Sigmoid colon (tissue), 4 donors: ENCODE measurements around the gene SPTBN1.

Source experiments
- CTCF ChIP-seq, 4 experiments: fragments of 450-650 bp in 3 of 4; fragments of 200-600 bp in 1 of 4; IDR thresholded peaks; one replicate each; pipeline ENCODE4 v1.5.1; 2016 to 2019; ENCODE audit warnings: antibody characterized with exemption in 4 of 4, mild to moderate bottlenecking in 3 of 4, moderate library complexity in 2 of 4
- EP300 ChIP-seq, 4 donors: sonication (generic); formaldehyde crosslinking; IDR thresholded peaks; one replicate each; pipeline ENCODE4 v1.6.1; 2017; ENCODE audit warnings: antibody characterized with exemption in 4 of 4
- POLR2A ChIP-seq, 2 donors: fragments of 450-650 bp; IDR thresholded peaks; one replicate each; pipeline ENCODE4 v1.6.1; 2016; ENCODE audit warnings: antibody characterized with exemption in 2 of 2, mild to moderate bottlenecking in 2 of 2, moderate library complexity in 2 of 2
- POLR2AphosphoS5 ChIP-seq, 4 donors: sonication (generic); formaldehyde crosslinking; IDR thresholded peaks; one replicate each; pipeline ENCODE4 v1.6.1; 2017; ENCODE audit warnings: antibody characterized with exemption in 4 of 4

DNA sequence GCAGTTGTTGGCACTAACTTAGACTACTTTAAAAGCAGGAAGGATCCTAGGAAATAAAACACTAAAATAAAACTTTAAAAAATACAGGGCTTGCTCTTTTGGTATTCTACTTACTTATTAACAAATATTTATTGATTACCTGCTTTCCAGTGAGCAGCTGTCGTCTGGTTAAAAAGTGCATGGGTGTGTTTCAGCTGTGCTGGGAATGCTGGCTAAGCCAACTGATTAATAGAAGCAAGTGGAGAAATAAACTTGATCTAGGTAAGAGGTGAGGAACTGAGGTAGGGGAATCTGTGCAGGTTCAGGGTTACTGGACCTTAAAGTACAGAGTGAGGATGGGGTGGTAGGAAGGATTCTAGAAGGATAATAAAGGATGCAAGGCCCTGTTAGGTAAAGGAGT is 110.8 kb downstream of the SPTBN1 start:
- no peak for TF ChIP-seq CTCF (IDR thresholded peaks at IDR 0.05)
- no peak for TF ChIP-seq POLR2A (IDR thresholded peaks at IDR 0.05)
- TF ChIP-seq POLR2AphosphoS5 (IDR thresholded peaks at IDR 0.05) = no peak
- no peak for TF ChIP-seq EP300 (IDR thresholded peaks at IDR 0.05)
